Spleen (tissue), 7 donors: ENCODE data around the gene ERC2.

Experiments used
- POLR2AphosphoS5 ChIP-seq, 3 donors: sonication (generic); formaldehyde crosslinking; IDR thresholded peaks; one replicate each; pipeline ENCODE4 v1.5.1; 2017; ENCODE audit warnings: antibody characterized with exemption in 3 of 3
- TF ChIP-seq, protein P1 (sequence below), 11 experiments: fragments of 200-600 bp in 7 of 11; fragments of 450-650 bp in 4 of 11; sonication (generic) in 4 of 11; IDR thresholded peaks in 8 of 11; conservative IDR thresholded peaks in 3 of 11; 1 replicate in 7 of 11; 2 replicates in 4 of 11; pipeline versions ENCODE4 v1.4.0 to v1.8.0; 2016 to 2021; ENCODE audit warnings: antibody characterized with exemption in 11 of 11, inconsistent platforms in 4 of 11, mild to moderate bottlenecking in 1 of 11
- donor health status: DM: no; HTN: no; CAD: no; lungs with moderate emphysema.
- donor health status: DM: no; HTN: no; CAD: no.
- donor health status: DM: no; HTN: no; CAD: no.

DNA sequence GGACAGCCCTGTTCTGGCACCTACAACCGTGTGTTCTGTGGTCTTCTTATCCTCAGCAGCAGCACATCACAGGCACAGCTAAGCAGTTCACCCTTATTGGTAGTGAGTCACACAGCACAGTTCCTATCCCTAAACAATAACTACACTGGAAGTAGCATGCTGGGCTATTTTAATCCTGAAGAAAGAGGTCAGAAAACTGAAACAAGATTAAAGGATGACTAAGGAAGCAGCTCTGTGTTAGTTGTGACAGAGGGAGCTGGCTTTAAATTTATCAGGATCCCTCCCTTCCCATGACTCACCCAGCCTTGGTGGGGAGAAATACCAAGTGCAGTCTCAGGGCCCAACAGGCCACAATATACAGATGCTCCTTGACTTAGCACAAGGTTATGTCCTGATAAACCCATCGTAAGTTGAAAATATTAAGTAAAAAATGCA lies 144.3 kb downstream of the ERC2 start:
- TF ChIP-seq POLR2AphosphoS5 (IDR thresholded peaks at IDR 0.05) = no peak
- TF ChIP-seq, protein P1, sequence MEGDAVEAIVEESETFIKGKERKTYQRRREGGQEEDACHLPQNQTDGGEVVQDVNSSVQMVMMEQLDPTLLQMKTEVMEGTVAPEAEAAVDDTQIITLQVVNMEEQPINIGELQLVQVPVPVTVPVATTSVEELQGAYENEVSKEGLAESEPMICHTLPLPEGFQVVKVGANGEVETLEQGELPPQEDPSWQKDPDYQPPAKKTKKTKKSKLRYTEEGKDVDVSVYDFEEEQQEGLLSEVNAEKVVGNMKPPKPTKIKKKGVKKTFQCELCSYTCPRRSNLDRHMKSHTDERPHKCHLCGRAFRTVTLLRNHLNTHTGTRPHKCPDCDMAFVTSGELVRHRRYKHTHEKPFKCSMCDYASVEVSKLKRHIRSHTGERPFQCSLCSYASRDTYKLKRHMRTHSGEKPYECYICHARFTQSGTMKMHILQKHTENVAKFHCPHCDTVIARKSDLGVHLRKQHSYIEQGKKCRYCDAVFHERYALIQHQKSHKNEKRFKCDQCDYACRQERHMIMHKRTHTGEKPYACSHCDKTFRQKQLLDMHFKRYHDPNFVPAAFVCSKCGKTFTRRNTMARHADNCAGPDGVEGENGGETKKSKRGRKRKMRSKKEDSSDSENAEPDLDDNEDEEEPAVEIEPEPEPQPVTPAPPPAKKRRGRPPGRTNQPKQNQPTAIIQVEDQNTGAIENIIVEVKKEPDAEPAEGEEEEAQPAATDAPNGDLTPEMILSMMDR (IDR thresholded peaks at IDR 0.05 in 8 of 11, conservative IDR thresholded peaks at IDR 0.05 in 3 of 11) = no peak
